ENCODE data around the gene PDGFRB. TPM values are rescaled to one million over a fixed set of nuclear protein-coding genes. Genes with fewer than 3 reads are reported as not detected.

PDGFRB gene
- total and polyA plus RNA-seq, 9 of the 15 experiments (the other 6 are each of a cell fraction or from before 2014, with no cell fraction given) = 0.01 to 1.5 (median 0.09) TPM; not detected in 3

GRCh38 chr5:150070821-150071220 is 84.8 kb downstream of the PDGFRB start (continued):
- no peak for TF ChIP-seq E4F1 (CRISPR knock-in tag; IDR thresholded peaks at IDR 0.05; ENCODE audit: borderline replicate concordance)
- TF ChIP-seq ZNF668 (CRISPR knock-in tag; IDR thresholded peaks at IDR 0.05) = no peak
- TF ChIP-seq RNF219 (CRISPR knock-in tag; IDR thresholded peaks at IDR 0.05) = no peak
- no peak for TF ChIP-seq CBX2 (IDR thresholded peaks at IDR 0.05; ENCODE audit: insufficient read depth, low read length, poor library complexity, severe bottlenecking)
- TF ChIP-seq ZNF121 (CRISPR knock-in tag; conservative IDR thresholded peaks at IDR 0.05) = no peak
- TF ChIP-seq BACH1 (tag; IDR thresholded peaks at IDR 0.05) = no peak
- TF ChIP-seq ZFP36 (IDR thresholded peaks at IDR 0.05; ENCODE audit: low read depth, low read length, partially characterized antibody) = peak; percentile 77
- no peak for TF ChIP-seq THRA (IDR thresholded peaks at IDR 0.05)
- TF ChIP-seq NCOA1 (IDR thresholded peaks at IDR 0.05; ENCODE audit: low read depth) = no peak
- peak; percentile 50; the same call in 1 of the 2 replicates for TF ChIP-seq SMARCA5 (IDR thresholded peaks at IDR 0.05)
